NB4 (cell line): ENCODE results near the gene ADAM8.
"Not testable (repeated sequence)": the region's sequence is repeated elsewhere in the genome, so short reads cannot be mapped to it uniquely, and the experiment has no call there.

ENCODE experiments used
- DNase-seq: peaks from one replicate; pipeline ENCODE4 v3.0.0; 2010; ENCODE audit warnings: low read depth
- H3K4me3 ChIP-seq: one replicate; pipeline ENCODE4 v1.5.1; 2011; ENCODE audit warnings: mild to moderate bottlenecking, low read depth, low read length, moderate library complexity
- CTCF ChIP-seq: IDR thresholded peaks from one replicate; pipeline ENCODE4 v1.5.1; 2012; ENCODE audit warnings: low read depth, low read length
- MAX ChIP-seq: IDR thresholded peaks from 2 replicates; pipeline ENCODE4 v1.6.1; 2011; ENCODE audit warnings: low read depth, low read length
- MYC ChIP-seq: IDR thresholded peaks from 2 replicates; pipeline ENCODE4 v1.6.1; 2011; ENCODE audit warnings: low read depth, low read length
- POLR2A ChIP-seq: IDR thresholded peaks from 2 replicates; pipeline ENCODE4 v1.6.1; 2011; ENCODE audit warnings: mild to moderate bottlenecking; ENCODE audit not compliant: insufficient read length; ENCODE audit errors: extremely low read depth

Gene ADAM8

GRCh38 chr10:133266056-133266795 lies 10.4 kb downstream of the ADAM8 start:
- no peak overlapping the region for H3K4me3 ChIP-seq
- no peak for DNase-seq
- TF ChIP-seq POLR2A (no peak), MAX (no peak), MYC (no peak), CTCF (no peak)

GRCh38 chr10:133265052-133265451 lies 11.6 kb downstream of the ADAM8 start:
- H3K4me3 ChIP-seq, DNase-seq: not testable (repeated sequence)

GRCh38 chr10:133264461-133264860 lies 12.2 kb downstream of the ADAM8 start:
- no peak for DNase-seq
- TF ChIP-seq CTCF (no peak), MYC (no peak), MAX (no peak), POLR2A (no peak)
- no peak overlapping the region for H3K4me3 ChIP-seq

- no peak overlapping the region for H3K4me3 ChIP-seq
- TF ChIP-seq POLR2A = no peak
- TF ChIP-seq CTCF = no peak
- TF ChIP-seq MAX = no peak
- no peak for TF ChIP-seq MYC
- no peak for DNase-seq
Observed at GRCh38 chr10:133263674-133264073, 13.0 kb downstream of the ADAM8 start.

- DNase-seq = no peak
- TF ChIP-seq MAX = no peak
- TF ChIP-seq POLR2A = no peak
- no peak for TF ChIP-seq MYC
- no peak for TF ChIP-seq CTCF
- H3K4me3 ChIP-seq = no peak overlapping the region
Observed at GRCh38 chr10:133262696-133263095, 14.0 kb downstream of the ADAM8 start.

- TF ChIP-seq MYC = no peak
- TF ChIP-seq POLR2A = peak; percentile 51
- TF ChIP-seq MAX = no peak
- DNase-seq = peak; percentile 82
Observed at GRCh38 chr10:133261726-133262325, 14.8 kb downstream of the ADAM8 start.

More at GRCh38 chr10:133261726-133262325, 14.8 kb downstream of the ADAM8 start:
- peak overlapping the region; percentile 51 for H3K4me3 ChIP-seq
